ENCODE results near the gene SBSN. TPM values are rescaled to one million over a fixed set of nuclear protein-coding genes. Genes with fewer than 3 reads are reported as not detected.

The SBSN gene, protein sequence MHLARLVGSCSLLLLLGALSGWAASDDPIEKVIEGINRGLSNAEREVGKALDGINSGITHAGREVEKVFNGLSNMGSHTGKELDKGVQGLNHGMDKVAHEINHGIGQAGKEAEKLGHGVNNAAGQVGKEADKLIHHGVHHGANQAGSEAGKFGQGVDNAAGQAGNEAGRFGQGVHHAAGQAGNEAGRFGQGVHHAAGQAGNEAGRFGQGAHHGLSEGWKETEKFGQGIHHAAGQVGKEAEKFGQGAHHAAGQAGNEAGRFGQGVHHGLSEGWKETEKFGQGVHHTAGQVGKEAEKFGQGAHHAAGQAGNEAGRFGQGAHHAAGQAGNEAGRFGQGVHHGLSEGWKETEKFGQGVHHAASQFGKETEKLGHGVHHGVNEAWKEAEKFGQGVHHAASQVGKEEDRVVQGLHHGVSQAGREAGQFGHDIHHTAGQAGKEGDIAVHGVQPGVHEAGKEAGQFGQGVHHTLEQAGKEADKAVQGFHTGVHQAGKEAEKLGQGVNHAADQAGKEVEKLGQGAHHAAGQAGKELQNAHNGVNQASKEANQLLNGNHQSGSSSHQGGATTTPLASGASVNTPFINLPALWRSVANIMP
- total RNA-seq (2021; ENCODE audit: unreplicated experiment) (0.39 TPM), Bru-seq, nascent RNA (percentile 14 among the genes with signal in this experiment), BruChase-seq, experiment 1, labeled RNA remaining after a 2-hour chase (percentile 39 among the genes with signal in this experiment), BruChase-seq, experiment 2, labeled RNA remaining after a 6-hour chase (percentile 50 among the genes with signal in this experiment)
- not detected for polyA plus RNA-seq (2012; ENCODE audit: insufficient read length)
- long read RNA-seq = 0 reads

GRCh38 chr19:35528218-35529038 lies at the start of gene SBSN:
TSS of gene SBSN (minus strand) at chr19:35528311. CDS start at chr19:35528281, 30 bp downstream.
- no peak for DNase-seq (ENCODE audit: low read depth, low spot score)

GRCh38 chr19:35571406-35571965 lies 43.4 kb upstream of the SBSN start:
- ATAC-seq (no peak), DNase-seq (ENCODE audit: low read depth, low spot score) (no peak)
- BruUV-seq (replicated peaks) = no TSS peak
- Histone ChIP-seq H3K36me3 (ENCODE audit: control insufficient read depth, insufficient read depth, low read length) (no peaks in the 10 kb centered on the region), H3K27ac (ENCODE audit: low read length) (no peak overlapping the region), H3K4me1 (ENCODE audit: control insufficient read depth, insufficient read depth, low read length) (no peaks in the 10 kb centered on the region), H3K9me3 (ENCODE audit: control insufficient read depth, insufficient read depth, low read depth, low read length) (0 out of 2 replicates have a peak, but pooled peaks cover 6% of the 10 kb centered on the region), H3K27me3 (ENCODE audit: control insufficient read depth, insufficient read depth, low read length) (no peaks in the 10 kb centered on the region), H3K4me3 (ENCODE audit: low read depth in 2 of 2, low read length in 2 of 2) (no peak overlapping the region)
- POLR2A ChIA-PET = no interaction called here
- in situ Hi-C loops (cut with HindIII; ENCODE audit: low pct_unique_long_range_greater_than_20kb, low sequenced_read_pairs) (no loop called here), intact Hi-C loops (cut with micrococcal nuclease; ENCODE audit: unreplicated experiment) (no loop called here)
- CTCF ChIA-PET = no interaction called here
- TF ChIP-seq TCF7L2 (IDR thresholded peaks at IDR 0.05; ENCODE audit: low read depth, low read length) (no peak), CTCF (IDR thresholded peaks at IDR 0.05) (no peak), POLR2AphosphoS5 (IDR thresholded peaks at IDR 0.05; ENCODE audit: low read depth, low read length) (no peak), SIN3A (IDR thresholded peaks at IDR 0.05; ENCODE audit: borderline replicate concordance, insufficient read depth, low read depth, low read length) (no peak)
- TF ChIP-seq, protein P1, sequence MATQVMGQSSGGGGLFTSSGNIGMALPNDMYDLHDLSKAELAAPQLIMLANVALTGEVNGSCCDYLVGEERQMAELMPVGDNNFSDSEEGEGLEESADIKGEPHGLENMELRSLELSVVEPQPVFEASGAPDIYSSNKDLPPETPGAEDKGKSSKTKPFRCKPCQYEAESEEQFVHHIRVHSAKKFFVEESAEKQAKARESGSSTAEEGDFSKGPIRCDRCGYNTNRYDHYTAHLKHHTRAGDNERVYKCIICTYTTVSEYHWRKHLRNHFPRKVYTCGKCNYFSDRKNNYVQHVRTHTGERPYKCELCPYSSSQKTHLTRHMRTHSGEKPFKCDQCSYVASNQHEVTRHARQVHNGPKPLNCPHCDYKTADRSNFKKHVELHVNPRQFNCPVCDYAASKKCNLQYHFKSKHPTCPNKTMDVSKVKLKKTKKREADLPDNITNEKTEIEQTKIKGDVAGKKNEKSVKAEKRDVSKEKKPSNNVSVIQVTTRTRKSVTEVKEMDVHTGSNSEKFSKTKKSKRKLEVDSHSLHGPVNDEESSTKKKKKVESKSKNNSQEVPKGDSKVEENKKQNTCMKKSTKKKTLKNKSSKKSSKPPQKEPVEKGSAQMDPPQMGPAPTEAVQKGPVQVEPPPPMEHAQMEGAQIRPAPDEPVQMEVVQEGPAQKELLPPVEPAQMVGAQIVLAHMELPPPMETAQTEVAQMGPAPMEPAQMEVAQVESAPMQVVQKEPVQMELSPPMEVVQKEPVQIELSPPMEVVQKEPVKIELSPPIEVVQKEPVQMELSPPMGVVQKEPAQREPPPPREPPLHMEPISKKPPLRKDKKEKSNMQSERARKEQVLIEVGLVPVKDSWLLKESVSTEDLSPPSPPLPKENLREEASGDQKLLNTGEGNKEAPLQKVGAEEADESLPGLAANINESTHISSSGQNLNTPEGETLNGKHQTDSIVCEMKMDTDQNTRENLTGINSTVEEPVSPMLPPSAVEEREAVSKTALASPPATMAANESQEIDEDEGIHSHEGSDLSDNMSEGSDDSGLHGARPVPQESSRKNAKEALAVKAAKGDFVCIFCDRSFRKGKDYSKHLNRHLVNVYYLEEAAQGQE (IDR thresholded peaks at IDR 0.05; ENCODE audit: insufficient read depth in 1 of 2, low read depth in 2 of 2, low read length in 1 of 2) = no peak

More at GRCh38 chr19:35528218-35529038, at the start of gene SBSN:
- no peaks in the 10 kb centered on the region for H3K4me1 ChIP-seq (ENCODE audit: control insufficient read depth, insufficient read depth, low read length)
- in situ Hi-C loops (cut with HindIII; ENCODE audit: low pct_unique_long_range_greater_than_20kb, low sequenced_read_pairs) = no loop called here
- ATAC-seq = no peak
- H3K9me3 ChIP-seq (ENCODE audit: control insufficient read depth, insufficient read depth, low read depth, low read length) = no peaks in the 10 kb centered on the region
- no TSS peak for BruUV-seq (replicated peaks)
- no peak within 1 kb of the TSS for H3K27ac ChIP-seq (ENCODE audit: low read length)
- POLR2A ChIA-PET = interaction anchor here (0.7 kb wide), 1 partner anchor 141 kb away, joined by 3 read pairs; no protein-coding TSS in a partner anchor
- no peaks in the 10 kb centered on the region for H3K36me3 ChIP-seq (ENCODE audit: control insufficient read depth, insufficient read depth, low read length)
- intact Hi-C loops (cut with micrococcal nuclease; ENCODE audit: unreplicated experiment) = no loop called here
- no peak within 1 kb of the TSS for H3K4me3 ChIP-seq (ENCODE audit: low read depth in 2 of 2, low read length in 2 of 2)
- TF ChIP-seq POLR2AphosphoS5 (IDR thresholded peaks at IDR 0.05; ENCODE audit: low read depth, low read length) = no peak
- TF ChIP-seq TCF7L2 (IDR thresholded peaks at IDR 0.05; ENCODE audit: low read depth, low read length) = no peak
- TF ChIP-seq, protein P1 (IDR thresholded peaks at IDR 0.05; ENCODE audit: insufficient read depth in 1 of 2, low read depth in 2 of 2, low read length in 1 of 2) = no peak
- H3K27me3 ChIP-seq (ENCODE audit: control insufficient read depth, insufficient read depth, low read length) = no peaks in the 10 kb centered on the region
- CTCF ChIA-PET = no interaction called here

Measured in Panc1 (cell line).